GM12891 (cell line): ENCODE results near the gene RCHY1.

Source experiments
- POLR2A ChIP-seq: IDR thresholded peaks from 2 replicates; pipeline ENCODE4 v1.6.1; 2011; ENCODE audit warnings: low read depth, low read length, control low read depth
- POLR2AphosphoS5 ChIP-seq: IDR thresholded peaks from 2 replicates; pipeline ENCODE4 v1.6.1; 2011; ENCODE audit warnings: low read depth, low read length, control low read depth
- SPI1 ChIP-seq: IDR thresholded peaks from 2 replicates; pipeline ENCODE4 v1.6.1; 2011; ENCODE audit warnings: low read depth, low read length, control low read depth

- TF ChIP-seq SPI1 (no peak), POLR2A (no peak), POLR2AphosphoS5 (no peak)
These were observed 11.5 kb downstream of the RCHY1 start for GRCh38 chr4:75502671-75503070.
